NK-92 (cell line): ENCODE data around the gene RBBP4.

Experiments
- DNase-seq: peaks from one replicate; lab custom pipeline; 2025; ENCODE audit not compliant: unreplicated experiment; lab: John Stamatoyannopoulos, UW

RBBP4 gene

GRCh38 chr1:32717503-32717902, 66.5 kb downstream of the RBBP4 start:
- no peak for DNase-seq

- DNase-seq: no peak
Observed at GRCh38 chr1:32718036-32718435, 67.0 kb downstream of the RBBP4 start.

GRCh38 chr1:32718527-32718926, 67.5 kb downstream of the RBBP4 start:
- no peak for DNase-seq

- no peak for DNase-seq
Observed at GRCh38 chr1:32719681-32720275, 68.8 kb downstream of the RBBP4 start.

- DNase-seq: no peak
Observed at GRCh38 chr1:32724678-32725614, 73.9 kb downstream of the RBBP4 start.

GRCh38 chr1:32725615-32725982, 74.6 kb downstream of the RBBP4 start:
- no peak for DNase-seq

- DNase-seq: no peak
Observed at GRCh38 chr1:32727876-32728275, 76.9 kb downstream of the RBBP4 start.

- no peak for DNase-seq
Observed at GRCh38 chr1:32728413-32729077, 77.5 kb downstream of the RBBP4 start.

GRCh38 chr1:32729254-32730046, 78.4 kb downstream of the RBBP4 start:
- no peak for DNase-seq

- no peak for DNase-seq
Observed at GRCh38 chr1:32733582-32734321, 82.7 kb downstream of the RBBP4 start.
